HG02623 (cell line): ENCODE results near the gene DYNLT4.
"Not testable (repeated sequence)": the region's sequence is repeated elsewhere in the genome, so short reads cannot be mapped to it uniquely, and the experiment has no call there.

ENCODE experiments used
- ATAC-seq: cut with Tn5 transposase; IDR thresholded peaks from one replicate; pipeline ENCODE4 v1.9.1; 2021; ENCODE audit warnings: moderate library complexity; ENCODE audit not compliant: unreplicated experiment

The DYNLT4 gene

DNA sequence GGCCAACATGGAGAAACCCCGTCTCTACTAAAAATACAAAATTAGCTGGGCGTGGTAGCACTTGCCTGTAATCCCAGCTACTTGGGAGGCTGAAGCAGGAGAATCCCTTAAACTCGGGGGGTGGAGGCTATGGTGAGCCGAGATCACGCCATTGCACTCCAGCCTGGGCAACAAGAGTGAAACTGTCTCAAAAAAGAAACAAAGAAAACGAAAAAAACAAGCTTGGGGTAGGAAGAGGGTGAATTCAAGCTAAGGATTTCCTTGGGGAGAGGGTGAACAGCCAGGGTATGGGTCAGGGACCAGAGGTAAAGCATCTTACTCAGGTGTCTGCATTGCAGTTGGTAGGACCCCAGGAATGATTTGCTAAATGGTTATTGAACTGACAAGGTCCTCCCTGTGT is 40.7 kb downstream of the DYNLT4 start:
- ATAC-seq: not testable (repeated sequence)

DNA sequence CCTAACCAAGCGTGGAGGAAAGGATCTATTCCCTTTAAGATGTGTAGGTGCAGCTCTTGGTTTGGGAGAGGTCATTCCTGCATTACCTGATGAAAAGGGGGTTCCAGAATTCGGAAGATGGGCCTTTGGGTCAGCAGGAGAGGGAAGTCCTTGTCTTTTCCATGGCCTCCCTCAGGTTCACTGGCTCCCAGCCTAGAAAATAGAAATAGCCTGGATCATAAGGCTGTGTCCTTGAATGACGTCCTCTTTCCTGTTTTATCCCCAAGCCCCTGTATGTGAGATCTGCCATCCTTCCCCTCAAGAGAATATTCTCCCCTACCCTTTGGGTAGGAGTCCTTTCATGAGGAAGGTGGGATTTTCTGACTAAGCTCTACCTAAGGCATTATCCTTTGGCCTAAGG is 46.3 kb downstream of the DYNLT4 start:
- no peak for ATAC-seq

DNA sequence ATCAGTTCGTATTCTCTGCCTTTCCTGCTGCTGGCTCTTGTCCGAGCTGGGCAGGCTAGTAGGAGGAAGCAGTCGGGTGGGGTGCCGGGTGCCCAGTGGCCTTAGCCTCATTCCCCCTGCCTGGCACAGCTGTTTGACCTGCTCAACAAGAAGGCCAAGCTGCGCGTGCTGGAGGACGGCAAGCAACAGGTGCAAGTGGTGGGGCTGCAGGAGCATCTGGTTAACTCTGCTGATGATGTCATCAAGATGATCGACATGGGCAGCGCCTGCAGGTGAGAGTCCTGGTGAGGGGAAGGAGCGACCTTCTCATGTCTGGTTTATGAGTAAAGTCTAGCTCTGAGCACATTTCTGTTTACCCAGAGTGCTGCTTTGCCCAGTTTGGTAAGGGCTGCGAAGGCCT is 48.1 kb downstream of the DYNLT4 start:
- ATAC-seq: no peak

DNA sequence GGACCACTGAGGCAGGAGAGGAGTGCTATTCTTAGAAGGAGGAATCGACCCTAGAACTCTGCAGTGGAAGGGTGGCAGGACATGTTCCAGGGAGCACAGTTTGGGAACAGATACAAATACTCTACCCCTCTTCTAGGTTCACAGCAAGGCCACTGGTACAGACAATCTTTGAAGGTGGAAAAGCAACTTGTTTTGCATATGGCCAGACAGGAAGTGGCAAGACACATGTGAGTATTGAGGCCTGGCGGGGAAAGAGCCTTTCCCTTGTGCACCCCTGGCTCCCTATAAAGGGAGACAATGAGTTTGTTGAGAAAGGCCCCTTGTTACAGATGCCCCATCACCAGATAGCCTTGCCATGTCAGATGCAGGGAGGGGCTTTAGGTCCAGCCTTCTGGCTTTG is 49.7 kb downstream of the DYNLT4 start:
- no peak for ATAC-seq
